NCI-H187 (cell line): ENCODE results near the gene FBLN5.
A peak's percentile ranks its signal among the peaks of the same experiment; 100 is the strongest.

ENCODE experiments used
- DNase-seq, 2 experiments: peaks; one replicate each; lab custom pipeline; 2025; lab: John Stamatoyannopoulos, UW

FBLN5 gene

GRCh38 chr14:91947475-91948184 is at the start of gene FBLN5:
Gene FBLN5, minus strand, starts transcription at chr14:91947694. Its CDS starts 465 bp downstream, at chr14:91947229.
- DNase-seq, result no peak

- DNase-seq, result peak in 1 of 2 experiments; percentile 4
Measured at GRCh38 chr14:91996948-91997371, 49.5 kb upstream of the FBLN5 start.

GRCh38 chr14:91987192-91987591 is 39.7 kb upstream of the FBLN5 start:
- no peak for DNase-seq

- no peak for DNase-seq
Measured at GRCh38 chr14:91985521-91986255, 38.2 kb upstream of the FBLN5 start.

GRCh38 chr14:91985008-91985407 is 37.5 kb upstream of the FBLN5 start:
- no peak for DNase-seq

GRCh38 chr14:91983588-91983987 is 36.1 kb upstream of the FBLN5 start:
- DNase-seq, result no peak

- no peak for DNase-seq
Measured at GRCh38 chr14:91980157-91980556, 32.7 kb upstream of the FBLN5 start.

- no peak for DNase-seq
Measured at GRCh38 chr14:91977884-91978283, 30.4 kb upstream of the FBLN5 start.

- no peak for DNase-seq
Measured at GRCh38 chr14:91975763-91976162, 28.3 kb upstream of the FBLN5 start.

- no peak for DNase-seq
Measured at GRCh38 chr14:91971188-91971778, 23.8 kb upstream of the FBLN5 start.

GRCh38 chr14:91968280-91968679 is 20.8 kb upstream of the FBLN5 start:
- DNase-seq, result no peak

- DNase-seq, result no peak
Measured at GRCh38 chr14:91964724-91965123, 17.2 kb upstream of the FBLN5 start.

GRCh38 chr14:91964011-91964410 is 16.5 kb upstream of the FBLN5 start:
- DNase-seq, result no peak

GRCh38 chr14:91963465-91963864 is 16.0 kb upstream of the FBLN5 start:
- DNase-seq, result no peak

GRCh38 chr14:91961297-91962220 is 14.1 kb upstream of the FBLN5 start:
- DNase-seq, result no peak

- DNase-seq, result no peak
Measured at GRCh38 chr14:91957876-91958313, 10.4 kb upstream of the FBLN5 start.

GRCh38 chr14:91956616-91957015 is 9.1 kb upstream of the FBLN5 start:
- DNase-seq, result no peak

- DNase-seq, result no peak
Measured at GRCh38 chr14:91955168-91955567, 7.7 kb upstream of the FBLN5 start.

- DNase-seq, result no peak
Measured at GRCh38 chr14:91953170-91953985, 5.9 kb upstream of the FBLN5 start.

- no peak for DNase-seq
Measured at GRCh38 chr14:91946622-91947474, 646 bp downstream of the FBLN5 start.
